Measurements from ENCODE around the gene WDR70.

DNA sequence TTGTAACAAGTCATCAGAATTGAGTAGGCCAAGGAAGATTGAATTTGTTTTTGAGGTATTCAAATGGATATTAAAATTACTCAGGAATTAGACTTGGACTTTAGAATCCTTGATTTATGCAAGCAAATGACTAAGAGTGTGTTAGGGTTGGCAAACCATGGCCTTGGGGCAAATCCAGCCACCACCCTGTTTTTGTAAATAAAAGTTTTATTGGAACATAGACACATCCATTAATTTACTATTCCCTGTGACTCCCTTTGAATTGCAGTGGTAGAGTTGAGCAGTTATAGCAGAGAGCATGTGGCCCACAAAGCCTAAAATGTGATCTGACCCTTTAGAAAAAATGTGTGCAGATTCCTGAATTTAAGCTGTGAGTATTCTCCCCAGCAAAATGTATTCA lies 115.6 kb downstream of the WDR70 start:
- TF ChIP-seq, protein P1, sequence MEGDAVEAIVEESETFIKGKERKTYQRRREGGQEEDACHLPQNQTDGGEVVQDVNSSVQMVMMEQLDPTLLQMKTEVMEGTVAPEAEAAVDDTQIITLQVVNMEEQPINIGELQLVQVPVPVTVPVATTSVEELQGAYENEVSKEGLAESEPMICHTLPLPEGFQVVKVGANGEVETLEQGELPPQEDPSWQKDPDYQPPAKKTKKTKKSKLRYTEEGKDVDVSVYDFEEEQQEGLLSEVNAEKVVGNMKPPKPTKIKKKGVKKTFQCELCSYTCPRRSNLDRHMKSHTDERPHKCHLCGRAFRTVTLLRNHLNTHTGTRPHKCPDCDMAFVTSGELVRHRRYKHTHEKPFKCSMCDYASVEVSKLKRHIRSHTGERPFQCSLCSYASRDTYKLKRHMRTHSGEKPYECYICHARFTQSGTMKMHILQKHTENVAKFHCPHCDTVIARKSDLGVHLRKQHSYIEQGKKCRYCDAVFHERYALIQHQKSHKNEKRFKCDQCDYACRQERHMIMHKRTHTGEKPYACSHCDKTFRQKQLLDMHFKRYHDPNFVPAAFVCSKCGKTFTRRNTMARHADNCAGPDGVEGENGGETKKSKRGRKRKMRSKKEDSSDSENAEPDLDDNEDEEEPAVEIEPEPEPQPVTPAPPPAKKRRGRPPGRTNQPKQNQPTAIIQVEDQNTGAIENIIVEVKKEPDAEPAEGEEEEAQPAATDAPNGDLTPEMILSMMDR (IDR thresholded peaks at IDR 0.05; ENCODE audit: insufficient read depth, low read depth, low read length) = no peak
- no peak for TF ChIP-seq EZH2 (IDR thresholded peaks at IDR 0.05; ENCODE audit: insufficient read depth, low read length)

All from astrocyte (in vitro differentiated cells and primary cell).